HepG2 (cell line): Measurements from ENCODE around the gene MREG. TPM values are rescaled to one million over a fixed set of nuclear protein-coding genes. Genes with fewer than 3 reads are reported as not detected.
A peak's percentile ranks its signal among the peaks of the same experiment; 100 is the strongest.

Experiments
- ATF2 ChIP-seq: sonication (generic); formaldehyde crosslinking; IDR thresholded peaks from 2 replicates; pipeline ENCODE4 v1.4.0; 2020; ENCODE audit warnings: missing genetic modification reagents
- FOXJ3 ChIP-seq: sonication (generic); formaldehyde crosslinking; IDR thresholded peaks from 2 replicates; pipeline ENCODE4 v1.4.0; 2020; ENCODE audit warnings: missing genetic modification reagents, mild to moderate bottlenecking, borderline replicate concordance
- GMEB2 ChIP-seq: IDR thresholded peaks from 2 replicates; pipeline ENCODE4 v1.6.1; 2016; ENCODE audit warnings: missing biosample characterization, missing genetic modification reagents, low read depth
- HDAC1 ChIP-seq: sonication (generic); formaldehyde crosslinking; IDR thresholded peaks from 2 replicates; pipeline ENCODE4 v1.5.1; 2020; ENCODE audit warnings: mild to moderate bottlenecking, missing genetic modification reagents
- HNF4G ChIP-seq, 2 experiments: sonication (generic) in 1 of 2; formaldehyde crosslinking in 1 of 2; IDR thresholded peaks; 2 replicates each; pipeline versions ENCODE4 v1.4.0 to v1.6.1; 2011 to 2020; ENCODE audit warnings: borderline replicate concordance in 2 of 2, low read depth in 2 of 2, mild to moderate bottlenecking in 2 of 2, low read length in 1 of 2, missing genetic modification reagents in 1 of 2, moderate library complexity in 1 of 2
- HNRNPUL1 ChIP-seq: fragments of 200-400 bp; formaldehyde crosslinking; IDR thresholded peaks from 2 replicates; pipeline ENCODE4 v1.6.1; 2017; ENCODE audit warnings: low read depth, mild to moderate bottlenecking, low read length, moderate library complexity
- HOMEZ ChIP-seq: IDR thresholded peaks from 2 replicates; pipeline ENCODE4 v1.6.1; 2016; ENCODE audit warnings: low read depth
- JUNB ChIP-seq: sonication (generic); formaldehyde crosslinking; IDR thresholded peaks from 2 replicates; pipeline ENCODE4 v1.8.0; 2022; ENCODE audit warnings: missing genetic modification reagents, mild to moderate bottlenecking, borderline replicate concordance
- KDM2A ChIP-seq: sonication (generic); formaldehyde crosslinking; IDR thresholded peaks from 2 replicates; pipeline ENCODE4 v1.4.0; 2020; ENCODE audit warnings: low read depth, missing genetic modification reagents, borderline replicate concordance
- KLF12 ChIP-seq: sonication (generic); formaldehyde crosslinking; IDR thresholded peaks from 2 replicates; pipeline ENCODE4 v1.4.0; 2020; ENCODE audit warnings: missing genetic modification reagents, borderline replicate concordance
- MED8 ChIP-seq: sonication (generic); formaldehyde crosslinking; IDR thresholded peaks from 2 replicates; pipeline ENCODE4 v1.8.1; 2023; ENCODE audit warnings: mild to moderate bottlenecking, missing genetic modification reagents; ENCODE audit not compliant: insufficient replicate concordance
- NKX3-1 ChIP-seq: sonication (generic); formaldehyde crosslinking; IDR thresholded peaks from 2 replicates; pipeline ENCODE4 v1.5.0; 2020; ENCODE audit warnings: missing genetic modification reagents
- RCOR2 ChIP-seq: IDR thresholded peaks from 2 replicates; pipeline ENCODE4 v1.6.1; 2016; ENCODE audit warnings: missing biosample characterization, missing genetic modification reagents
- SNAI1 ChIP-seq: sonication (generic); formaldehyde crosslinking; IDR thresholded peaks from 2 replicates; pipeline ENCODE4 v1.5.0; 2020; ENCODE audit warnings: mild to moderate bottlenecking, missing genetic modification reagents, borderline replicate concordance
- TBX3 ChIP-seq: fragments of 450-650 bp; IDR thresholded peaks from 2 replicates; pipeline ENCODE4 v1.6.1; 2017; ENCODE audit warnings: antibody characterized with exemption, mild to moderate bottlenecking, inconsistent platforms, borderline replicate concordance
- TOPORS ChIP-seq: sonication (generic); formaldehyde crosslinking; IDR thresholded peaks from 2 replicates; pipeline ENCODE4 v1.8.0; 2023; ENCODE audit warnings: mild to moderate bottlenecking, missing genetic modification reagents
- ZFP91 ChIP-seq: sonication (generic); formaldehyde crosslinking; IDR thresholded peaks from 2 replicates; pipeline ENCODE4 v1.9.0; 2022; ENCODE audit warnings: missing genetic modification reagents, mild to moderate bottlenecking, borderline replicate concordance
- ZFYVE20 ChIP-seq: sonication (generic); formaldehyde crosslinking; IDR thresholded peaks from 2 replicates; pipeline ENCODE4 v1.8.0; 2023; ENCODE audit warnings: low read depth, mild to moderate bottlenecking, moderate library complexity, missing genetic modification reagents, borderline replicate concordance
- ZNF230 ChIP-seq: sonication (generic); formaldehyde crosslinking; IDR thresholded peaks from 2 replicates; pipeline ENCODE4 v1.4.0; 2020; ENCODE audit warnings: mild to moderate bottlenecking, missing genetic modification reagents
- ZNF446 ChIP-seq: sonication (generic); formaldehyde crosslinking; IDR thresholded peaks from 2 replicates; pipeline ENCODE4 v1.5.0; 2020; ENCODE audit warnings: mild to moderate bottlenecking, missing genetic modification reagents
- ZNF569 ChIP-seq: sonication (generic); formaldehyde crosslinking; IDR thresholded peaks from 2 replicates; pipeline ENCODE4 v1.5.0; 2020; ENCODE audit warnings: mild to moderate bottlenecking, missing genetic modification reagents, moderate library complexity, borderline replicate concordance
- ZNF678 ChIP-seq: sonication (generic); formaldehyde crosslinking; IDR thresholded peaks from 2 replicates; pipeline ENCODE4 v1.4.0; 2020; ENCODE audit warnings: mild to moderate bottlenecking, missing genetic modification reagents
- ZNF773 ChIP-seq: sonication (generic); formaldehyde crosslinking; IDR thresholded peaks from 2 replicates; pipeline ENCODE4 v1.4.0; 2020; ENCODE audit warnings: missing genetic modification reagents, borderline replicate concordance
- ZNF850 ChIP-seq: sonication (generic); formaldehyde crosslinking; conservative IDR thresholded peaks from 2 replicates; pipeline ENCODE4 v1.9.0; 2021; ENCODE audit warnings: mild to moderate bottlenecking, missing genetic modification reagents
- ZSCAN22 ChIP-seq: sonication (generic); formaldehyde crosslinking; IDR thresholded peaks from 2 replicates; pipeline ENCODE4 v1.4.0; 2020; ENCODE audit warnings: mild to moderate bottlenecking, missing genetic modification reagents
- polyA plus RNA-seq, 8 experiments: library from polyadenylated mRNA; depleted of rRNA in 3 of 8; stranded (reverse) in 7 of 8; unstranded in 1 of 8; fragments of >200 nt; fragmentation: Illumina TruSeq in 4 of 8; extraction: Trizol in 4 of 8; gene quantifications; 2 replicates each; pipeline versions ENCODE4 v1.2.1 to v1.2.3, GENCODE V29; 2011 to 2016; ENCODE audit warnings: low read depth in 4 of 8, missing spikeins in 1 of 8, mixed read lengths in 1 of 8; ENCODE audit not compliant: insufficient read depth in 1 of 8
- total RNA-seq, 5 experiments: library from RNA; depleted of rRNA; stranded (reverse); fragments of >200 nt; fragmentation: Illumina TruSeq; extraction: Trizol; gene quantifications; 2 replicates each; pipeline ENCODE4 v1.2.3, GENCODE V29; 2016; ENCODE audit warnings: low read depth in 1 of 5

MREG gene
- total and polyA plus RNA-seq, 2 of the 13 experiments (the other 11 are each of a cell fraction or from before 2014, with no cell fraction given): 7.5 to 23.3 TPM

- TF ChIP-seq ATF2 (CRISPR knock-in tag): no peak
- TF ChIP-seq JUNB (CRISPR knock-in tag): peak; percentile 57; the same call in 1 of the 2 replicates
- no peak for TF ChIP-seq FOXJ3 (CRISPR knock-in tag)
- TF ChIP-seq HNF4G (IDR thresholded peaks at IDR 0.05; ENCODE audit: borderline replicate concordance, low read depth, low read length): peak; percentile 42; the same call in 1 of the 2 replicates
- TF ChIP-seq HNF4G (CRISPR knock-in tag; IDR thresholded peaks at IDR 0.05; ENCODE audit: borderline replicate concordance, low read depth): no peak; the same call in 1 of the 2 replicates
- TF ChIP-seq ZFP91: no peak
- peak; percentile 17; the same call in 1 of the 2 replicates for TF ChIP-seq TBX3
- no peak for TF ChIP-seq ZNF850 (CRISPR knock-in tag)
- TF ChIP-seq ZNF773: no peak
- no peak for TF ChIP-seq KLF12 (CRISPR knock-in tag)
- no peak for TF ChIP-seq TOPORS (CRISPR knock-in tag)
- no peak for TF ChIP-seq MED8 (CRISPR knock-in tag)
- TF ChIP-seq ZNF569: no peak
- no peak for TF ChIP-seq ZNF678 (CRISPR knock-in tag)
- no peak for TF ChIP-seq ZFYVE20
- TF ChIP-seq SNAI1 (CRISPR knock-in tag): no peak
- peak; percentile 100 for TF ChIP-seq HOMEZ (CRISPR knock-in tag)
- no peak for TF ChIP-seq HDAC1 (CRISPR knock-in tag)
- no peak for TF ChIP-seq HNRNPUL1
- TF ChIP-seq GMEB2: no peak
- TF ChIP-seq ZNF230 (CRISPR knock-in tag): no peak
- TF ChIP-seq KDM2A (CRISPR knock-in tag): peak; percentile 54
- peak; percentile 84 for TF ChIP-seq RCOR2 (CRISPR knock-in tag)
- no peak for TF ChIP-seq ZNF446 (CRISPR knock-in tag)
- TF ChIP-seq NKX3-1: no peak
- no peak for TF ChIP-seq ZSCAN22 (CRISPR knock-in tag)
Measured at GRCh38 chr2:215982465-215982875, 30.9 kb downstream of the MREG start (continued).
